ENCODE results near the gene ARID1B.

DNA sequence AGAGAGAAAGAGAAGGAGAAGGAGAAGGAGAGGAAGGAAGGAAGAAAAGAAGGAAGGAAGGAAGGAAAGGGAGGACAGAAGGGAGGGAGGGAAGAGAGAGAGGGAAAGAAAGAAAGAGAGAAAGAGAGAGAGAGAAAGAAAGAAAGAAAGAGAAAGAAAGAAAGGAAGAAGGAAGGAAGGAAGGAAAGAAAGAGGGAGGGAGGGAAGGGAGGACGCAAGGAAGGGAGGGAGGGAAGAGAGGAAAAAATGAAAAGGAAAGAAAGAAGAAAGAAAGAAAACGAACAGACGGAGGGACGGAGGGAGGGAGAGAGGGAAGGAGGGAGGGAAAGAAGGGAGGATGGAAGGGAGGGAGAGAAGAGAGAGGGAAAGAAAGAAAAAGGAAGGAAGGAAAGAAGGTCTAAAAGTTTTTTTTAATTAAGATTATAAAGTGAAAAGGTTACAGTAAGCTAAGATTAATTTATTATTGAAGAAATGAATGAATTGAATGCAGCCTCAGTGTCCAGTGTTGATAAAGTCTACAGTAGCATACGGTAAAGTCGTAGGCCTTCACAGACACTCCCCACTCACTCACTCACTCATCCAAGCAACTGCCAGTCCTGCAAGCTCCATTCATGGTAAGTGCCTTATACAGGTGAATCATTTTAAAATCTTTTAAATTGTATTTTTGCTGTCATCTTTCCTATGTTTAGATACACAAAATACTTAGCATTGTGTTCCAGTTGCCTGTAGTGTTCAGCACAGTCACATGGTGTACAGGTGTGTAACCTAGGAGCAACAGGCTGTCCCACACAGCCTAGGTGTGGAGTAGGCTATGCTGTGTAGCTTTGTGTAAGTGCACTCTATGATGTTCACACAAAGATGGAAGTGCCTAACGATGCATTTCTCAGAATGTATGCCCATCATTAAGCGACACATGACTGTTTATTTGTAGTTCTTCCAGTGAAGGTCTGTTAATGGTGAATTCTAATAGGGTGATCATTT lies 20.3 kb upstream of the ARID1B start:
- TF ChIP-seq GATA3 (IDR thresholded peaks at IDR 0.05; ENCODE audit: low read depth, low read length): no peak
- no peak for TF ChIP-seq GATA2 (IDR thresholded peaks at IDR 0.05; ENCODE audit: low read depth, low read length)
